Nephron progenitor cell (in vitro differentiated cells): ENCODE measurements around the gene TNFRSF6B.
A peak's percentile ranks its signal among the peaks of the same experiment; 100 is the strongest.

Experiments
- DNase-seq: peaks from one replicate; pipeline ENCODE4 v3.0.0; 2021
- H3K27ac Mint-ChIP-seq: 2 replicates; pipeline ENCODE4 v1.8.0; 2021; ENCODE audit warnings: mild to moderate bottlenecking, moderate library complexity, mixed read lengths
- H3K27me3 Mint-ChIP-seq: 2 replicates; pipeline ENCODE4 v1.8.0; 2021; ENCODE audit warnings: mild to moderate bottlenecking, low read depth, mixed read lengths; ENCODE audit not compliant: poor library complexity
- H3K36me3 Mint-ChIP-seq: 2 replicates; pipeline ENCODE4 v1.8.0; 2021; ENCODE audit warnings: low read depth, mixed read lengths
- H3K4me1 Mint-ChIP-seq: 2 replicates; pipeline ENCODE4 v1.8.0; 2021; ENCODE audit warnings: mixed read lengths
- H3K4me3 Mint-ChIP-seq: 2 replicates; pipeline ENCODE4 v1.8.0; 2021; ENCODE audit warnings: mild to moderate bottlenecking, moderate library complexity, mixed read lengths
- H3K9me3 Mint-ChIP-seq: 2 replicates; pipeline ENCODE4 v1.8.0; 2021; ENCODE audit warnings: mild to moderate bottlenecking, moderate library complexity, mixed read lengths
- CTCF ChIP-seq: fragments of 200-600 bp; sonication (generic); IDR thresholded peaks from 2 replicates; pipeline ENCODE4 v1.5.0; 2021; ENCODE audit warnings: antibody characterized with exemption

TNFRSF6B gene

GRCh38 chr20:63697868-63698545, 1.6 kb downstream of the TNFRSF6B start:
- no peak for DNase-seq
- Mint-ChIP-seq H3K27ac (no peak overlapping the region), H3K4me1 (peaks cover 24% of the 10 kb centered on the region), H3K36me3 (peaks cover 5% of the 10 kb centered on the region), H3K27me3 (no peaks in the 10 kb centered on the region), H3K9me3 (peaks cover 3% of the 10 kb centered on the region), H3K4me3 (peak overlapping the region; percentile 18)
- TF ChIP-seq CTCF, result no peak

GRCh38 chr20:63698739-63699465, 2.5 kb downstream of the TNFRSF6B start:
- no peak for TF ChIP-seq CTCF
- no peak for DNase-seq
- Mint-ChIP-seq H3K9me3 (peaks cover under 1% of the 10 kb centered on the region), H3K27ac (no peak overlapping the region), H3K27me3 (no peaks in the 10 kb centered on the region), H3K36me3 (peaks cover 1% of the 10 kb centered on the region), H3K4me1 (peaks cover 24% of the 10 kb centered on the region), H3K4me3 (no peak overlapping the region)

GRCh38 chr20:63699466-63700198, 3.2 kb downstream of the TNFRSF6B start:
- Mint-ChIP-seq H3K4me1 (peaks cover 24% of the 10 kb centered on the region), H3K27ac (no peak overlapping the region), H3K27me3 (no peaks in the 10 kb centered on the region), H3K36me3 (peaks cover under 1% of the 10 kb centered on the region), H3K4me3 (no peak overlapping the region), H3K9me3 (no peaks in the 10 kb centered on the region)
- peak; percentile 65 for DNase-seq
- TF ChIP-seq CTCF, result no peak

GRCh38 chr20:63700199-63701050, 4.0 kb downstream of the TNFRSF6B start:
- DNase-seq, result no peak
- H3K9me3 Mint-ChIP-seq, result no peaks in the 10 kb centered on the region
- no peak overlapping the region for H3K4me3 Mint-ChIP-seq
- H3K27ac Mint-ChIP-seq, result peak overlapping the region; percentile 61
- no peak for TF ChIP-seq CTCF
- no peaks in the 10 kb centered on the region for H3K27me3 Mint-ChIP-seq
- H3K36me3 Mint-ChIP-seq, result peaks cover 7% of the 10 kb centered on the region
- peaks cover 24% of the 10 kb centered on the region for H3K4me1 Mint-ChIP-seq

GRCh38 chr20:63701051-63701328, 4.5 kb downstream of the TNFRSF6B start:
- no peak for TF ChIP-seq CTCF
- H3K36me3 Mint-ChIP-seq, result peaks cover 7% of the 10 kb centered on the region
- no peaks in the 10 kb centered on the region for H3K9me3 Mint-ChIP-seq
- H3K27me3 Mint-ChIP-seq, result no peaks in the 10 kb centered on the region
- peaks cover 24% of the 10 kb centered on the region for H3K4me1 Mint-ChIP-seq
- no peak overlapping the region for H3K4me3 Mint-ChIP-seq
- no peak overlapping the region for H3K27ac Mint-ChIP-seq
- no peak for DNase-seq
